Stomach (tissue), 9 donors: ENCODE data around the gene DCST1. TPM values are rescaled to one million over a fixed set of nuclear protein-coding genes. Genes with fewer than 3 reads are reported as not detected.

ENCODE experiments used
- DNase-seq, 2 donors: peaks; one replicate each; pipeline versions ENCODE4 v3.0.0 to v3.0.0-alpha.2; 2013 to 2019
- H3K27ac ChIP-seq, 5 donors: fragments of 200-600 bp in 4 of 5; sonication (generic) in 4 of 5; one replicate each; pipeline ENCODE4 v1.5.1; 2013 to 2019; ENCODE audit warnings: mild to moderate bottlenecking in 1 of 5, moderate library complexity in 1 of 5
- H3K27me3 ChIP-seq, 3 donors: fragments of 200-600 bp; sonication (generic); one replicate each; pipeline ENCODE4 v1.5.1; 2017 to 2019; ENCODE audit warnings: mixed run types in 1 of 3
- H3K36me3 ChIP-seq, 4 donors: fragments of 200-600 bp; sonication (generic); 1 replicate in 3 of 4; 2 replicates in 1 of 4; pipeline ENCODE4 v1.5.1; 2016 to 2019
- H3K4me1 ChIP-seq, 4 donors: fragments of 200-600 bp; sonication (generic); one replicate each; pipeline ENCODE4 v1.5.1; 2016 to 2019
- H3K4me3 ChIP-seq, 4 donors: fragments of 200-600 bp; sonication (generic) in 3 of 4; one replicate each; pipeline ENCODE4 v1.5.1; 2016 to 2019; ENCODE audit warnings: mild to moderate bottlenecking in 1 of 4
- H3K9me3 ChIP-seq, 4 donors: fragments of 200-600 bp; sonication (generic); one replicate each; pipeline ENCODE4 v1.5.1; 2016 to 2019
- CTCF ChIP-seq, 7 experiments: fragments of 450-650 bp in 4 of 7; fragments of 200-600 bp in 3 of 7; sonication (generic) in 3 of 7; IDR thresholded peaks; one replicate each; pipeline ENCODE4 v1.5.1; 2016 to 2019; ENCODE audit warnings: antibody characterized with exemption in 7 of 7, control low read depth in 2 of 7, mild to moderate bottlenecking in 1 of 7
- EP300 ChIP-seq: sonication (generic); formaldehyde crosslinking; IDR thresholded peaks from one replicate; pipeline ENCODE4 v1.6.1; 2017; ENCODE audit warnings: antibody characterized with exemption
- POLR2A ChIP-seq, 4 donors: fragments of 450-650 bp; IDR thresholded peaks; one replicate each; pipeline ENCODE4 v1.6.1; 2016; ENCODE audit warnings: antibody characterized with exemption in 4 of 4, control low read depth in 2 of 4, mild to moderate bottlenecking in 1 of 4, moderate library complexity in 1 of 4
- POLR2AphosphoS5 ChIP-seq, 3 donors: sonication (generic); formaldehyde crosslinking; IDR thresholded peaks; one replicate each; pipeline ENCODE4 v1.6.1; 2016; ENCODE audit warnings: antibody characterized with exemption in 3 of 3
- WGBS, 5 donors: extraction: QIAGEN DNeasy Blood & Tissue Kit in 3 of 5; methylation state at CpG; one replicate each; pipeline versions ENCODE4 v1.1.5 to v1.1.7; 2013 to 2018; 5-methylcytosine and 5-hydroxymethylcytosine counted together
- intact Hi-C: fragments of 100-400 bp; cut with DNase I; formaldehyde crosslinking; loops from one replicate; pipeline ENCODE4 v1.15.1; 2023; ENCODE audit warnings: low total_unique reads
- polyA plus RNA-seq, 3 donors: library from polyadenylated mRNA; stranded (reverse); fragments of 200-250 nt; gene quantifications; one replicate each; pipeline ENCODE4 v1.2.3, GENCODE V29; 2013
- total RNA-seq, 5 donors: library from RNA; depleted of rRNA; stranded (reverse); fragments of >200 nt; gene quantifications; one replicate each; pipeline versions ENCODE4 v1.1.0 to v1.2.3, GENCODE V29; 2014 to 2016
- donor health status: healthy with polysubstance abuse.
- donor health status: Bipolar disorder and iron deficiency.
- donor health status: healthy.

DCST1 gene
- total and polyA plus RNA-seq, 8 donors: 0.13 to 0.89 (median 0.18) TPM; not detected in 5

GRCh38 chr1:155015527-155016230 lies 17.9 kb upstream of the DCST1 start:
- H3K4me1 ChIP-seq: peaks cover 53 to 86% (median 79%) of the 10 kb centered on the region in 4 donors
- intact Hi-C loops: loop anchor here (10.0 kb wide), 1 partner anchor 51 kb away; the partner anchor contains the start of gene PYGO2

GRCh38 chr1:155016231-155016831 lies 17.3 kb upstream of the DCST1 start:
- 59 to 86% (median 69%) methylated on average over 22 to 26 of the region's 26 CpGs for WGBS, 5 donors
- H3K4me1 ChIP-seq: peaks cover 47 to 79% (median 72%) of the 10 kb centered on the region in 4 donors
- no peak for DNase-seq
- H3K27me3 ChIP-seq: no peaks in the 10 kb centered on the region
- peak overlapping the region; percentile 83 to 100 (median 92) for H3K27ac ChIP-seq
- peaks cover 28 to 47% (median 36%) of the 10 kb centered on the region in 4 donors for H3K36me3 ChIP-seq
- no peaks in the 10 kb centered on the region for H3K9me3 ChIP-seq
- peak overlapping the region in 1 of 4 donors; percentile 39 for H3K4me3 ChIP-seq
- intact Hi-C loops: loop anchor here (10.0 kb wide), 1 partner anchor 52 kb away; the partner anchor contains the start of gene PYGO2
- no peak for TF ChIP-seq POLR2AphosphoS5 (IDR thresholded peaks at IDR 0.05)
- no peak for TF ChIP-seq CTCF (IDR thresholded peaks at IDR 0.05)
- TF ChIP-seq POLR2A (IDR thresholded peaks at IDR 0.05): no peak
- TF ChIP-seq EP300: no peak

More at GRCh38 chr1:155015527-155016230, 17.9 kb upstream of the DCST1 start:
- 72 to 76% (median 73%) methylated on average over 9 to 16 of the region's 16 CpGs for WGBS, 5 donors
- Histone ChIP-seq H3K27me3 (no peaks in the 10 kb centered on the region), H3K36me3 (peaks cover 28 to 53% (median 43%) of the 10 kb centered on the region in 4 donors), H3K9me3 (no peaks in the 10 kb centered on the region), H3K4me3 (no peak overlapping the region), H3K27ac (peak overlapping the region; percentile 83 to 100 (median 92))
- DNase-seq: no peak
- TF ChIP-seq CTCF (IDR thresholded peaks at IDR 0.05) (no peak), POLR2AphosphoS5 (IDR thresholded peaks at IDR 0.05) (peak in 1 of 3 donors; percentile 15), POLR2A (IDR thresholded peaks at IDR 0.05) (no peak), EP300 (no peak)

GRCh38 chr1:155017041-155017945 lies 16.3 kb upstream of the DCST1 start:
- intact Hi-C loops: loop anchor here (10.0 kb wide), 1 partner anchor 52 kb away; the partner anchor contains the start of gene PYGO2
- TF ChIP-seq CTCF (IDR thresholded peaks at IDR 0.05) (peak in 6 of 7 experiments; percentile 86 to 100 (median 96)), EP300 (peak; percentile 81), POLR2AphosphoS5 (IDR thresholded peaks at IDR 0.05) (peak; percentile 75 to 97 (median 88)), POLR2A (IDR thresholded peaks at IDR 0.05) (no peak)

More at GRCh38 chr1:155017041-155017945, 16.3 kb upstream of the DCST1 start:
- peaks cover 28 to 41% (median 34%) of the 10 kb centered on the region in 4 donors for H3K36me3 ChIP-seq
- 4 to 5% (median 4%) methylated on average over 23 to 49 of the region's 49 CpGs for WGBS, 5 donors
- no peaks in the 10 kb centered on the region for H3K9me3 ChIP-seq
- peaks cover 37 to 71% (median 62%) of the 10 kb centered on the region in 4 donors for H3K4me1 ChIP-seq
- peak; percentile 95 to 97 for DNase-seq
- H3K4me3 ChIP-seq: peak overlapping the region; percentile 39 to 48 (median 45)
- H3K27ac ChIP-seq: peak overlapping the region; percentile 83 to 100 (median 92)
- H3K27me3 ChIP-seq: no peaks in the 10 kb centered on the region
